T-cell (primary cell): Measurements from ENCODE around the gene SPRR1B. TPM values are rescaled to one million over a fixed set of nuclear protein-coding genes. Genes with fewer than 3 reads are reported as not detected.
"Not testable (repeated sequence)": the region's sequence is repeated elsewhere in the genome, so short reads cannot be mapped to it uniquely, and the experiment has no call there.

Experiments used
- ATAC-seq, 4 experiments: fragments of 200-7000 bp in 3 of 4; fragments of 150-1000 bp in 1 of 4; cut with Tn5 transposase; replicated peaks in 1 of 4; 1 replicate in 3 of 4; 2 replicates in 1 of 4; pipeline ENCODE4 v1.10.0; 2021; ENCODE audit warnings: moderate library complexity in 3 of 4, mild to moderate bottlenecking in 2 of 4, moderate number of reproducible peaks in 1 of 4
- CTCF ChIA-PET, 2 donors: fragments of 300-600 bp; sonication (Branson Sonifier 250); formaldehyde crosslinking; loops; one replicate each; lab custom pipeline; 2022; ENCODE audit warnings: antibody characterized with exemption in 2 of 2; lab: Charles Lee
- POLR2A ChIA-PET, 2 donors: fragments of 300-600 bp; sonication (Branson Sonifier 250); formaldehyde crosslinking; loops; one replicate each; lab custom pipeline; 2022; ENCODE audit warnings: antibody characterized with exemption in 2 of 2; lab: Charles Lee
- DNase-seq, 35 experiments: peaks; one replicate each; pipeline versions ENCODE4 v3.0.0 to v3.0.0-alpha.2; 2013 to 2023
- H3K27ac ChIP-seq: one replicate; pipeline ENCODE4 v1.5.1; 2013; ENCODE audit warnings: low read length
- H3K27me3 ChIP-seq, 2 experiments: replicated peaks in 1 of 2; 1 replicate in 1 of 2; 2 replicates in 1 of 2; pipeline versions ENCODE4 v1.6.1 to v1.7.0; 2013; ENCODE audit warnings: low read length in 1 of 2, mixed read lengths in 1 of 2; ENCODE audit not compliant: control insufficient read depth in 2 of 2, insufficient read depth in 2 of 2; ENCODE audit errors: extremely low read depth in 1 of 2
- H3K36me3 ChIP-seq, 2 donors: 1 replicate in 1 of 2; 2 replicates in 1 of 2; pipeline versions ENCODE4 v1.6.1 to v1.7.0; 2013; ENCODE audit warnings: low read length in 1 of 2; ENCODE audit not compliant: control insufficient read depth in 2 of 2, insufficient read depth in 1 of 2; ENCODE audit errors: extremely low read depth in 1 of 2
- H3K4me1 ChIP-seq, 2 experiments: 1 replicate in 1 of 2; 2 replicates in 1 of 2; pipeline versions ENCODE4 v1.6.1 to v1.7.0; 2013; ENCODE audit warnings: low read length in 2 of 2, mixed read lengths in 1 of 2; ENCODE audit not compliant: insufficient read depth in 2 of 2, control insufficient read depth in 1 of 2; ENCODE audit errors: extremely low read depth in 1 of 2
- H3K4me3 ChIP-seq, 2 donors: 1 replicate in 1 of 2; 2 replicates in 1 of 2; pipeline versions ENCODE4 v1.5.1 to v1.7.0; 2013; ENCODE audit warnings: mild to moderate bottlenecking in 2 of 2, low read length in 1 of 2, moderate library complexity in 1 of 2; ENCODE audit not compliant: control insufficient read depth in 1 of 2; ENCODE audit errors: extremely low read depth in 1 of 2
- H3K9me3 ChIP-seq: 2 replicates; pipeline ENCODE4 v1.7.0; 2013
- H3K27ac Mint-ChIP-seq, 2 donors: one replicate each; pipeline ENCODE4 v1.8.0; 2020 to 2021; ENCODE audit warnings: mild to moderate bottlenecking in 2 of 2, mixed read lengths in 2 of 2
- H3K27me3 Mint-ChIP-seq, 2 donors: one replicate each; pipeline ENCODE4 v1.8.0; 2021 to 2022; ENCODE audit warnings: mixed read lengths in 2 of 2
- H3K36me3 Mint-ChIP-seq: one replicate; pipeline ENCODE4 v1.8.0; 2021; ENCODE audit warnings: mixed read lengths
- H3K4me1 Mint-ChIP-seq, 3 donors: one replicate each; pipeline ENCODE4 v1.8.0; 2020 to 2022; ENCODE audit warnings: mixed read lengths in 3 of 3, mild to moderate bottlenecking in 1 of 3
- H3K4me3 Mint-ChIP-seq, 3 donors: one replicate each; pipeline ENCODE4 v1.8.0; 2020 to 2022; ENCODE audit warnings: mild to moderate bottlenecking in 3 of 3, mixed read lengths in 3 of 3, moderate library complexity in 3 of 3
- H3K9me3 Mint-ChIP-seq, 3 donors: one replicate each; pipeline ENCODE4 v1.8.0; 2020 to 2022; ENCODE audit warnings: mixed read lengths in 3 of 3
- WGBS: methylation state at CpG from one replicate; pipeline ENCODE4 v1.1.5; 2013; ENCODE audit warnings: missing lambda C conversion rate; ENCODE audit not compliant: insufficient coverage; 5-methylcytosine and 5-hydroxymethylcytosine counted together
- total RNA-seq, 35 experiments: library from RNA in 6 of 35; stranded (reverse) in 6 of 35; fragments of 120-200 nt in 1 of 35; gene quantifications; one replicate each; pipeline versions ENCODE4 v1.2.1 to v1.2.4 and lab custom pipeline; 2013 to 2026

SPRR1B gene
- total RNA-seq, 5 donors from 2014 or later (not counting 1 experiment from before 2014, with no cell fraction given), result not detected

- H3K27ac ChIP-seq, result no peak overlapping the region
- H3K27ac Mint-ChIP-seq, result no peak overlapping the region
- peaks cover 2 to 5% of the 10 kb centered on the region in 2 experiments for H3K27me3 ChIP-seq
- no peak overlapping the region for H3K4me3 ChIP-seq
- ChIA-PET CTCF (no interaction called here), POLR2A (no interaction called here)
- H3K4me1 Mint-ChIP-seq, result no peaks in the 10 kb centered on the region
- H3K9me3 Mint-ChIP-seq, result no peaks in the 10 kb centered on the region
- ATAC-seq (no peak), DNase-seq (no peak)
- no peaks in the 10 kb centered on the region for H3K36me3 ChIP-seq
- no peaks in the 10 kb centered on the region for H3K36me3 Mint-ChIP-seq
- H3K27me3 Mint-ChIP-seq, result peaks cover 17 to 37% of the 10 kb centered on the region in 2 donors
- no peaks in the 10 kb centered on the region for H3K9me3 ChIP-seq
- H3K4me1 ChIP-seq, result no peaks in the 10 kb centered on the region
- H3K4me3 Mint-ChIP-seq, result no peak overlapping the region
These were observed 1.1 kb downstream of the SPRR1B start for GRCh38 chr1:153032073-153032472.

GRCh38 chr1:153032677-153033308 lies 1.8 kb downstream of the SPRR1B start:
- H3K27ac Mint-ChIP-seq, result no peak overlapping the region
- H3K4me3 Mint-ChIP-seq, result no peak overlapping the region
- CTCF ChIA-PET, result no interaction called here

GRCh38 chr1:153035211-153035610 lies 4.2 kb downstream of the SPRR1B start:
- Histone ChIP-seq H3K4me1 (no peaks in the 10 kb centered on the region), H3K9me3 (no peaks in the 10 kb centered on the region), H3K36me3 (no peaks in the 10 kb centered on the region), H3K27me3 (peaks cover 0 to 5% of the 10 kb centered on the region in 2 experiments), H3K4me3 (no peak overlapping the region), H3K27ac (no peak overlapping the region)
- H3K36me3 Mint-ChIP-seq, result no peaks in the 10 kb centered on the region
- ChIA-PET CTCF (no interaction called here), POLR2A (no interaction called here)
- H3K27ac Mint-ChIP-seq, result no peak overlapping the region
- no peaks in the 10 kb centered on the region for H3K9me3 Mint-ChIP-seq
- DNase-seq (no peak), ATAC-seq (no peak)
- WGBS, result no CpG with 5 or more reads among the region's 1 CpG
- no peak overlapping the region for H3K4me3 Mint-ChIP-seq
- no peaks in the 10 kb centered on the region for H3K4me1 Mint-ChIP-seq
- H3K27me3 Mint-ChIP-seq, result peaks cover 26 to 45% of the 10 kb centered on the region in 2 donors

More at GRCh38 chr1:153032677-153033308, 1.8 kb downstream of the SPRR1B start:
- ATAC-seq, result no peak
- no peaks in the 10 kb centered on the region for H3K36me3 ChIP-seq
- no peak overlapping the region for H3K4me3 ChIP-seq
- Mint-ChIP-seq H3K27me3 (peaks cover 19 to 40% of the 10 kb centered on the region in 2 donors), H3K4me1 (no peaks in the 10 kb centered on the region), H3K9me3 (no peaks in the 10 kb centered on the region), H3K36me3 (no peaks in the 10 kb centered on the region)
- DNase-seq, result no peak
- H3K27ac ChIP-seq, result no peak overlapping the region
- POLR2A ChIA-PET, result no interaction called here
- no peaks in the 10 kb centered on the region for H3K9me3 ChIP-seq
- peaks cover 2 to 5% of the 10 kb centered on the region in 2 experiments for H3K27me3 ChIP-seq
- H3K4me1 ChIP-seq, result no peaks in the 10 kb centered on the region
- WGBS, result 0% methylated on average over 1 of the region's 3 CpGs

- H3K4me3 ChIP-seq, result no peak within 1 kb of the TSS
- DNase-seq (no peak), ATAC-seq (no peak)
- CTCF ChIA-PET, result no interaction called here
- Mint-ChIP-seq H3K9me3 (no peaks in the 10 kb centered on the region), H3K4me1 (no peaks in the 10 kb centered on the region), H3K4me3 (no peak within 1 kb of the TSS), H3K27ac (no peak within 1 kb of the TSS), H3K27me3 (peaks cover 52 to 61% of the 10 kb centered on the region in 2 donors), H3K36me3 (no peaks in the 10 kb centered on the region)
- no CpG with 5 or more reads among the region's 4 CpGs for WGBS
- no peaks in the 10 kb centered on the region for H3K9me3 ChIP-seq
- no peaks in the 10 kb centered on the region for H3K4me1 ChIP-seq
- POLR2A ChIA-PET, result no interaction called here
- H3K27me3 ChIP-seq, result peaks cover 0 to 2% of the 10 kb centered on the region in 2 experiments
- no peak within 1 kb of the TSS for H3K27ac ChIP-seq
- H3K36me3 ChIP-seq, result no peaks in the 10 kb centered on the region
These were observed 10.1 kb downstream of the SPRR1B start, which contains the start of gene SPRR2D for GRCh38 chr1:153040950-153041631. Gene SPRR2D (minus strand): TSS chr1:153041120. CDS start chr1:153040346, 774 bp downstream.

- DNase-seq (no peak), ATAC-seq (no peak)
- Mint-ChIP-seq H3K4me1 (no peaks in the 10 kb centered on the region), H3K27me3 (peaks cover 27 to 45% of the 10 kb centered on the region in 2 donors), H3K36me3 (no peaks in the 10 kb centered on the region), H3K4me3 (no peak overlapping the region), H3K27ac (no peak overlapping the region), H3K9me3 (peaks cover 0 to 8% (median 5%) of the 10 kb centered on the region in 3 donors)
- Histone ChIP-seq H3K9me3 (no peaks in the 10 kb centered on the region), H3K36me3 (no peaks in the 10 kb centered on the region), H3K27me3 (peaks cover 0 to 14% of the 10 kb centered on the region in 2 experiments), H3K4me1 (no peaks in the 10 kb centered on the region), H3K4me3 (no peak overlapping the region), H3K27ac (no peak overlapping the region)
- CTCF ChIA-PET, result no interaction called here
- WGBS, result 89% methylated on average over 1 of the region's 2 CpGs
- POLR2A ChIA-PET, result no interaction called here
These were observed 18.2 kb downstream of the SPRR1B start for GRCh38 chr1:153049211-153049610.

- H3K27ac Mint-ChIP-seq, H3K36me3 ChIP-seq, H3K9me3 ChIP-seq, CTCF ChIA-PET, H3K4me1 Mint-ChIP-seq, H3K27me3 ChIP-seq, H3K27ac ChIP-seq, H3K4me3 Mint-ChIP-seq, H3K4me3 ChIP-seq, H3K36me3 Mint-ChIP-seq, POLR2A ChIA-PET, DNase-seq, ATAC-seq, H3K4me1 ChIP-seq, H3K9me3 Mint-ChIP-seq: not testable (repeated sequence)
- 31% methylated on average over 3 of the region's 3 CpGs for WGBS
- peaks cover 24 to 38% of the 10 kb centered on the region in 2 donors for H3K27me3 Mint-ChIP-seq
These were observed 25.1 kb downstream of the SPRR1B start for GRCh38 chr1:153056111-153056510.
